SK-N-SH (cell line): ENCODE measurements around the gene PPP2R5B. TPM values are rescaled to one million over a fixed set of nuclear protein-coding genes. Genes with fewer than 3 reads are reported as not detected.

Experiments
- CTCF ChIA-PET: fragments of 300-600, 350-600 bp; formaldehyde crosslinking; extraction: SDS; loops from one replicate; lab custom pipeline; 2021; lab: Yijun Ruan, JAX
- POLR2A ChIA-PET: fragments of 350-600 bp; sonication (Branson Sonifier 250); formaldehyde crosslinking; extraction: SDS; loops from one replicate; lab custom pipeline; 2020; ENCODE audit warnings: antibody characterized with exemption, inconsistent platforms; lab: Yijun Ruan, JAX
- DNase-seq: peaks from one replicate; pipeline ENCODE4 v3.0.0; 2012
- H2AFZ ChIP-seq: fragments of 200-600 bp; sonication (generic); 2 replicates; pipeline ENCODE4 v1.8.1; 2016; ENCODE audit warnings: antibody characterized with exemption, mild to moderate bottlenecking, low read depth
- H3F3A ChIP-seq: fragments of 200-600 bp; sonication (generic); replicated peaks from 2 replicates; pipeline ENCODE3; 2016; ENCODE audit warnings: antibody characterized with exemption, mild to moderate bottlenecking; ENCODE audit not compliant: insufficient read depth
- H3K27ac ChIP-seq, 2 experiments: fragments of 200-500 bp in 1 of 2; fragments of 200-600 bp in 1 of 2; sonication (Bioruptor generic) in 1 of 2; sonication (generic), shearing (Covaris generic) in 1 of 2; 2 replicates each; pipeline versions ENCODE4 v1.5.1 to v1.6.1; 2014 to 2016; ENCODE audit warnings: low read depth in 2 of 2, inconsistent platforms in 1 of 2, low read length in 1 of 2, mild to moderate bottlenecking in 1 of 2, mixed read lengths in 1 of 2
- H3K27me3 ChIP-seq: fragments of 200-600 bp; sonication (generic), shearing (Covaris generic); 2 replicates; pipeline ENCODE4 v1.6.1; 2016; ENCODE audit warnings: mixed run types; ENCODE audit not compliant: insufficient read depth
- H3K36me3 ChIP-seq, 2 experiments: fragments of 200-500 bp in 1 of 2; fragments of 200-600 bp in 1 of 2; sonication (Bioruptor generic) in 1 of 2; sonication (generic) in 1 of 2; replicated peaks in 1 of 2; 2 replicates each; pipeline versions ENCODE3 to v1.5.1; 2014 to 2016; ENCODE audit warnings: low read length in 1 of 2, mild to moderate bottlenecking in 1 of 2; ENCODE audit not compliant: insufficient read depth in 2 of 2, control insufficient read depth in 1 of 2
- H3K4me1 ChIP-seq, 2 experiments: fragments of 200-500 bp in 1 of 2; fragments of 200-600 bp in 1 of 2; sonication (Bioruptor generic) in 1 of 2; sonication (generic), shearing (Covaris generic) in 1 of 2; 2 replicates each; pipeline versions ENCODE4 v1.5.1 to v1.6.1; 2014 to 2016; ENCODE audit warnings: low read depth in 1 of 2, low read length in 1 of 2, mixed run types in 1 of 2; ENCODE audit not compliant: insufficient read depth in 2 of 2, control insufficient read depth in 1 of 2
- H3K4me2 ChIP-seq: fragments of 200-600 bp; sonication (generic), shearing (Covaris generic); 2 replicates; pipeline ENCODE4 v1.6.1; 2017; ENCODE audit warnings: mixed run types
- H3K4me3 ChIP-seq, 2 experiments: fragments of 200-500 bp in 1 of 2; fragments of 200-600 bp in 1 of 2; sonication (Bioruptor generic) in 1 of 2; sonication (generic), shearing (Covaris generic) in 1 of 2; 2 replicates each; pipeline versions ENCODE4 v1.5.1 to v1.8.1; 2014 to 2016; ENCODE audit warnings: low read depth in 2 of 2, inconsistent platforms in 1 of 2, low read length in 1 of 2, mild to moderate bottlenecking in 1 of 2, mixed read lengths in 1 of 2, moderate library complexity in 1 of 2
- H3K79me2 ChIP-seq: fragments of 200-600 bp; sonication (generic); 2 replicates; pipeline ENCODE4 v1.8.1; 2017; ENCODE audit warnings: mild to moderate bottlenecking; ENCODE audit not compliant: insufficient read depth
- H3K9ac ChIP-seq: fragments of 200-600 bp; sonication (generic); 2 replicates; pipeline ENCODE4 v1.6.1; 2017; ENCODE audit warnings: mixed run types
- H3K9me2 ChIP-seq: fragments of 200-600 bp; sonication (generic); 2 replicates; pipeline ENCODE4 v1.6.1; 2017; ENCODE audit warnings: mixed run types
- H3K9me3 ChIP-seq: fragments of 200-600 bp; sonication (generic); 2 replicates; pipeline ENCODE4 v1.6.1; 2017; ENCODE audit warnings: mixed run types, mild to moderate bottlenecking, moderate library complexity
- H4K20me1 ChIP-seq: fragments of 200-600 bp; sonication (generic); 2 replicates; pipeline ENCODE4 v1.6.1; 2017; ENCODE audit warnings: mild to moderate bottlenecking, mixed run types; ENCODE audit not compliant: insufficient read depth
- EZH2phosphoT487 ChIP-seq: fragments of 200-600 bp; sonication (generic); IDR thresholded peaks from 2 replicates; pipeline ENCODE4 v1.6.1; 2017; ENCODE audit warnings: low read depth, mixed run types, mild to moderate bottlenecking, antibody characterized with exemption, moderate library complexity, borderline replicate concordance
- JUND ChIP-seq: IDR thresholded peaks from 2 replicates; pipeline ENCODE4 v1.4.0; 2012
- MEF2A ChIP-seq: IDR thresholded peaks from 2 replicates; pipeline ENCODE4 v1.4.0; 2012; ENCODE audit warnings: low read depth, borderline replicate concordance
- MXI1 ChIP-seq: IDR thresholded peaks from 2 replicates; pipeline ENCODE4 v1.6.1; 2012; ENCODE audit warnings: mild to moderate bottlenecking, low read depth, low read length, improper control_type of control experiment
- NFIC ChIP-seq: IDR thresholded peaks from 2 replicates; pipeline ENCODE4 v1.4.0; 2012; ENCODE audit warnings: borderline replicate concordance
- NRF1 ChIP-seq: IDR thresholded peaks from 2 replicates; pipeline ENCODE4 v1.6.1; 2012; ENCODE audit warnings: low read depth, mild to moderate bottlenecking, low read length
- RAD21 ChIP-seq: IDR thresholded peaks from 2 replicates; pipeline ENCODE4 v1.6.1; 2012; ENCODE audit warnings: mild to moderate bottlenecking, low read length
- RCOR1 ChIP-seq: fragments of 150-350 bp; IDR thresholded peaks from 2 replicates; pipeline ENCODE4 v1.6.1; 2017; ENCODE audit warnings: antibody characterized with exemption, low read length
- RXRA ChIP-seq: IDR thresholded peaks from 2 replicates; pipeline ENCODE4 v1.4.0; 2012; ENCODE audit warnings: low read depth, mild to moderate bottlenecking, borderline replicate concordance
- SIN3A ChIP-seq: IDR thresholded peaks from 2 replicates; pipeline ENCODE4 v1.6.1; 2012; ENCODE audit warnings: low read depth, mild to moderate bottlenecking, low read length, moderate library complexity, borderline replicate concordance
- YY1 ChIP-seq: IDR thresholded peaks from 2 replicates; pipeline ENCODE4 v1.4.0; 2012; ENCODE audit warnings: low read depth, mild to moderate bottlenecking
- WGBS: methylation state at CpG from one replicate; pipeline ENCODE4 v1.1.6; 2017; ENCODE audit warnings: low lambda C conversion rate; 5-methylcytosine and 5-hydroxymethylcytosine counted together
- polyA plus RNA-seq, 3 experiments: library from polyadenylated mRNA; depleted of rRNA; stranded (reverse); fragments of >200 nt; gene quantifications; 2 replicates each; pipeline ENCODE4 v1.2.3, GENCODE V29; 2012
- TF ChIP-seq, protein P1 (sequence below): IDR thresholded peaks from 2 replicates; pipeline ENCODE4; 2012
- TF ChIP-seq, protein P2 (sequence below): IDR thresholded peaks from 2 replicates; pipeline ENCODE4 v1.6.1; 2012; ENCODE audit warnings: mild to moderate bottlenecking, low read depth, low read length, moderate library complexity
- TF ChIP-seq, protein P3 (sequence below): IDR thresholded peaks from 2 replicates; pipeline ENCODE4 v1.4.0; 2012; ENCODE audit warnings: low read depth, borderline replicate concordance

The PPP2R5B gene
- polyA plus RNA-seq, 1 of the 3 experiments (the other 2 are of a cell fraction), result 15.1 TPM

DNA sequence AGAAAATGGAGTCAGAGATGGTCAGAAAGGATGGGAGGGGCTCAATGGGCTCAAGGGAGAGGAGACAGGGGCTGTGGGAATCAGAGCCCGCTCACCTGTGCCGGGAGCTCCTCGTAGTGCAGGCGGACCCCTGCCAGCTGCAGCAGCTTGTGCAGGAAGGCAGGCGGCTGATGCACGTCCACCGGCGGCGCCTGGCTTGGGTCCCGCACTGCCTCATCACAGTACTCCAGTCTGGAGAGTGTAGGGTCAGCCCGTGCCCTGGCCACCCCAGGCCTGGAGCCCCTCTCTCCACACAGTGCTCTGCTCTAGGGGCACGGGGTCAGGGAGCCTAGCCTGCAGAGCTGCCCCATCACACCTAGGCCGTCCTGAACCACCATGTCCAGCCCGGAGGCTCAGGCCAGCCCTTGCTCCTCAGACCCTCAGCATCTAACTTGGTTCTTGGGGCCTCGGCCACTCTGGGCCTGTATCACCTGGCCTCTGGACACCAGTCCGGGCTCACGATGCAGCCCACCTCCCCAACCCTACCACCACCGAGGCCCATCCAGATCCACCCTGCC, 11.2 kb upstream of the PPP2R5B start:
- ChIA-PET CTCF (interaction anchor here (1.0 kb wide), 1 partner anchor 19 kb away, joined by 3 read pairs; no protein-coding TSS in a partner anchor), POLR2A (no interaction called here)
- H3K4me1 ChIP-seq, result peaks cover 8 to 14% of the 10 kb centered on the region in 2 experiments; a peak in 3 of 4 replicates
- no peaks in the 10 kb centered on the region for H4K20me1 ChIP-seq
- H3F3A ChIP-seq, result no peaks in the 10 kb centered on the region
- no peak overlapping the region for H3K27ac ChIP-seq
- H3K79me2 ChIP-seq, result peaks cover 16% of the 10 kb centered on the region; the same call in 1 of the 2 replicates
- H3K9me2 ChIP-seq, result no peaks in the 10 kb centered on the region
- H3K27me3 ChIP-seq, result no peaks in the 10 kb centered on the region
- peaks cover 0 to 49% of the 10 kb centered on the region in 2 experiments for H3K36me3 ChIP-seq
- WGBS, result 78% methylated on average over 13 of the region's 18 CpGs
- no peak overlapping the region for H2AFZ ChIP-seq
- H3K4me2 ChIP-seq, result no peak overlapping the region
- no peak overlapping the region for H3K9ac ChIP-seq
- TF ChIP-seq JUND (no peak), NFIC (no peak), RXRA (no peak), YY1 (no peak), RAD21 (no peak), EZH2phosphoT487 (no peak), NRF1 (no peak), MXI1 (no peak), MEF2A (no peak), RCOR1 (no peak), SIN3A (no peak)
- TF ChIP-seq, protein P1, sequence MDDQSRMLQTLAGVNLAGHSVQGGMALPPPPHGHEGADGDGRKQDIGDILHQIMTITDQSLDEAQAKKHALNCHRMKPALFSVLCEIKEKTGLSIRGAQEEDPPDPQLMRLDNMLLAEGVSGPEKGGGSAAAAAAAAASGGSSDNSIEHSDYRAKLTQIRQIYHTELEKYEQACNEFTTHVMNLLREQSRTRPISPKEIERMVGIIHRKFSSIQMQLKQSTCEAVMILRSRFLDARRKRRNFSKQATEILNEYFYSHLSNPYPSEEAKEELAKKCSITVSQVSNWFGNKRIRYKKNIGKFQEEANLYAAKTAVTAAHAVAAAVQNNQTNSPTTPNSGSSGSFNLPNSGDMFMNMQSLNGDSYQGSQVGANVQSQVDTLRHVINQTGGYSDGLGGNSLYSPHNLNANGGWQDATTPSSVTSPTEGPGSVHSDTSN, result no peak
- TF ChIP-seq, protein P2, sequence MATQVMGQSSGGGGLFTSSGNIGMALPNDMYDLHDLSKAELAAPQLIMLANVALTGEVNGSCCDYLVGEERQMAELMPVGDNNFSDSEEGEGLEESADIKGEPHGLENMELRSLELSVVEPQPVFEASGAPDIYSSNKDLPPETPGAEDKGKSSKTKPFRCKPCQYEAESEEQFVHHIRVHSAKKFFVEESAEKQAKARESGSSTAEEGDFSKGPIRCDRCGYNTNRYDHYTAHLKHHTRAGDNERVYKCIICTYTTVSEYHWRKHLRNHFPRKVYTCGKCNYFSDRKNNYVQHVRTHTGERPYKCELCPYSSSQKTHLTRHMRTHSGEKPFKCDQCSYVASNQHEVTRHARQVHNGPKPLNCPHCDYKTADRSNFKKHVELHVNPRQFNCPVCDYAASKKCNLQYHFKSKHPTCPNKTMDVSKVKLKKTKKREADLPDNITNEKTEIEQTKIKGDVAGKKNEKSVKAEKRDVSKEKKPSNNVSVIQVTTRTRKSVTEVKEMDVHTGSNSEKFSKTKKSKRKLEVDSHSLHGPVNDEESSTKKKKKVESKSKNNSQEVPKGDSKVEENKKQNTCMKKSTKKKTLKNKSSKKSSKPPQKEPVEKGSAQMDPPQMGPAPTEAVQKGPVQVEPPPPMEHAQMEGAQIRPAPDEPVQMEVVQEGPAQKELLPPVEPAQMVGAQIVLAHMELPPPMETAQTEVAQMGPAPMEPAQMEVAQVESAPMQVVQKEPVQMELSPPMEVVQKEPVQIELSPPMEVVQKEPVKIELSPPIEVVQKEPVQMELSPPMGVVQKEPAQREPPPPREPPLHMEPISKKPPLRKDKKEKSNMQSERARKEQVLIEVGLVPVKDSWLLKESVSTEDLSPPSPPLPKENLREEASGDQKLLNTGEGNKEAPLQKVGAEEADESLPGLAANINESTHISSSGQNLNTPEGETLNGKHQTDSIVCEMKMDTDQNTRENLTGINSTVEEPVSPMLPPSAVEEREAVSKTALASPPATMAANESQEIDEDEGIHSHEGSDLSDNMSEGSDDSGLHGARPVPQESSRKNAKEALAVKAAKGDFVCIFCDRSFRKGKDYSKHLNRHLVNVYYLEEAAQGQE, result no peak
- TF ChIP-seq, protein P3, sequence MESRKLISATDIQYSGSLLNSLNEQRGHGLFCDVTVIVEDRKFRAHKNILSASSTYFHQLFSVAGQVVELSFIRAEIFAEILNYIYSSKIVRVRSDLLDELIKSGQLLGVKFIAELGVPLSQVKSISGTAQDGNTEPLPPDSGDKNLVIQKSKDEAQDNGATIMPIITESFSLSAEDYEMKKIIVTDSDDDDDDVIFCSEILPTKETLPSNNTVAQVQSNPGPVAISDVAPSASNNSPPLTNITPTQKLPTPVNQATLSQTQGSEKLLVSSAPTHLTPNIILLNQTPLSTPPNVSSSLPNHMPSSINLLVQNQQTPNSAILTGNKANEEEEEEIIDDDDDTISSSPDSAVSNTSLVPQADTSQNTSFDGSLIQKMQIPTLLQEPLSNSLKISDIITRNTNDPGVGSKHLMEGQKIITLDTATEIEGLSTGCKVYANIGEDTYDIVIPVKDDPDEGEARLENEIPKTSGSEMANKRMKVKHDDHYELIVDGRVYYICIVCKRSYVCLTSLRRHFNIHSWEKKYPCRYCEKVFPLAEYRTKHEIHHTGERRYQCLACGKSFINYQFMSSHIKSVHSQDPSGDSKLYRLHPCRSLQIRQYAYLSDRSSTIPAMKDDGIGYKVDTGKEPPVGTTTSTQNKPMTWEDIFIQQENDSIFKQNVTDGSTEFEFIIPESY, result no peak
- no peaks in the 10 kb centered on the region for H3K9me3 ChIP-seq
- no peak for DNase-seq
- no peak overlapping the region for H3K4me3 ChIP-seq
